GM18499 (cell line): ENCODE measurements around the gene DISP3.

Source experiments
- ATAC-seq: cut with Tn5 transposase; IDR thresholded peaks from one replicate; pipeline ENCODE4 v1.9.1; 2021; ENCODE audit warnings: moderate number of reproducible peaks; ENCODE audit not compliant: insufficient read depth, unreplicated experiment

The DISP3 gene

DNA sequence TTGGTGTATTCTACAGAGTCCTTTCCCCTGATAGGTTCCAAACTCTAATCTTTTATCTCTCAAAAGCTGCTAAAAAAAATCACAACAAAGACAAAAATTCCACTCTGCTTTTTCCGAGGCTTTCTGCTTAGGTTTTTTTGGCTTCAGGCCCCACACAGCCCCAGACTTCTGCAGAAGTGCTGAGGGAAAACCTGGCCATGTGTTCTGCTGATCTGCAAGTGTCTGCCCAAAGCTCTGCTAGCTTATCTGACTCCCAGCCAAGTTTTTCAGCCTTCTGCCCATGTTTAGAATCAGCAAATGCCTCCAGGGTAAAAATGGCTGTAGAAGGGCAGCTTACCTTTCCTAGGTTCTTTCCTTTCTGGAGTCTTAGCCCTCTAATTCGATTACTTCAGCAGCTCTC lies 28.4 kb downstream of the DISP3 start:
- no peak for ATAC-seq

GRCh38 chr1:11513681-11514080 lies 34.7 kb downstream of the DISP3 start:
- ATAC-seq, result no peak

- ATAC-seq, result no peak
These were observed 35.4 kb downstream of the DISP3 start for GRCh38 chr1:11514366-11514765.

- ATAC-seq, result no peak
These were observed 36.7 kb downstream of the DISP3 start for GRCh38 chr1:11515368-11516300.

DNA sequence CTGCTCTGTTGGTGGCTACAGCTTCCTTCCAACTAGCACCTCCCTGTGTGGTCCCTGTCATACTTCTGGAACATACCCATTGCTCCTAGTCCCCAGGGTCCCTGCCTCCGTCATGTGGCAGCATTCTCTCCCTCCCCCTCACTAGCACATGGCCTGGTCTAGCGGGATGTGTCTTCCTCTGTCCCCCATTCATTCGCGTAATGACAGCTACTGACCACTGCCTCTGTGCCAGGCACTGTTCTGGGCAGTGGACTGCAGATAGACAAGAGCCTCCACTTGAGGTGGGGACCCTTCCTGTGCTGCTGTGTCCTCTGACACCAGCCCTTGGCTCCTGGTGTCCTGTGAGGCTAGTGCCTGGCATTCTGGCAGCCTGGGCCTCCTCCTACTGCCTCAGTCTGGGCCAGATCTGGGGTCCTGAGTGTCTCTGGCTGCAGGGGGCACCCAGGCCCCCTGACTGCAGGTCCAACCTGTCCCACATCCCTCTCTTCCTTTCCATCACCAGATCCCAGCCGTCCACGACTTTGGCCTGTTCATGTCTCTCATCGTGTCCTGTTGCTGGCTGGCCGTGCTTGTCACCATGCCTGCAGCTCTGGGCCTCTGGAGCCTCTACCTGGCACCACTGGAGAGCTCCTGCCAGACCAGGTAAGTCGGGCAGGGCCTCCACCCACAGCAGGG lies 38.1 kb downstream of the DISP3 start:
- ATAC-seq, result no peak

- no peak for ATAC-seq
These were observed 39.2 kb downstream of the DISP3 start for GRCh38 chr1:11518016-11518701.

GRCh38 chr1:11518791-11519628 lies 40.1 kb downstream of the DISP3 start:
- ATAC-seq, result no peak

DNA sequence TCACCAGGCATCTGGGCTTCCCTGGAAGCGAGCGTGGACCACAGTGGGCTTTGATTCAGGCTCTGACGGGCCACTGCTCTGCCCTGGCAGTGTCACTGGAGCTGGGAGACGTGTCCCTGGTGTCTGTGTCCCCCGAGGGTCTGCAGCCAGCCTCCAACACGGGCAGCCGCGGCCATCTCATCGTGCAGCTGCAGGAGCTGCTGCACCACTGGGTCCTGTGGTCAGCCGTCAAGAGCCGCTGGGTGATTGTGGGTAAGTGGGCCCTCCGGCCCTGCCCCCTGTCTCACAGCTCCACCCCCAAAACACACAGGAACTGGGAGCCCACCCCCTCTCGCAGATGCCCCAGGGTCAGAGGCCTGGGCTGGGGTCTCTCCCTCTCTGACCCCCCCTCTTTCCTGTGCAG lies 40.7 kb downstream of the DISP3 start:
- ATAC-seq, result no peak

DNA sequence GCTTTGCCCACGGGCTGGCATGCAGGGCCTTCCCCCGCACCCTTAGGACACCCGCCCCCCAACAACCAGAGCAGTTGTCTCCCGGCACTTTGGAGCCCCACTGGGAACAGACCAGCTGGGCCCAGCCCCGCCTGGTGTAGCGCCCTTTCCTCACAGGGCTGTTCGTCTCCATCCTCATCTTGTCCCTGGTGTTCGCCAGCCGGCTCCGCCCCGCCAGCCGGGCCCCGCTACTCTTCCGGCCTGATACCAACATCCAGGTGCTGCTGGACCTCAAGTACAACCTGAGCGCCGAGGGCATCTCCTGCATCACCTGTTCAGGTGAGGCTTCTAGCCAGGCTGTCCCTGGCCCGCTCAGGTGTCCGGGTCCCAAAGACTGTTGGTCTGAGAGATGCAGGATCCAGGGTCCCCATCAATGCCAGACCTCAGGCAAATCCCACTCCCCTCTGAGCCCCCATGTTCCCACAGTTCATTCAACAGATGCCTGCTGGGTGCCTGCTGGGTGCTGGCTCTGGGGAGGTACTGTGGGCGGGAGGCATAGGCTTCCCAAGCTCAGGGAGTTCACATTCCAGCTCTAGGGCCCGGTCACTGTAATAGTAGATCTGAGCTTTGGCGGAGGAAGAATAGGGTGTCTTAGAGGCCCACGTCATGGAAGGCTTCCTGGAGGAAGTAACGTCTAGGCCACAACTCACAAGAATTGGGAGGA lies 41.7 kb downstream of the DISP3 start:
- no peak for ATAC-seq

- no peak for ATAC-seq
These were observed 42.8 kb downstream of the DISP3 start for GRCh38 chr1:11521582-11522399.

- no peak for ATAC-seq
These were observed 43.7 kb downstream of the DISP3 start for GRCh38 chr1:11522400-11523235.

DNA sequence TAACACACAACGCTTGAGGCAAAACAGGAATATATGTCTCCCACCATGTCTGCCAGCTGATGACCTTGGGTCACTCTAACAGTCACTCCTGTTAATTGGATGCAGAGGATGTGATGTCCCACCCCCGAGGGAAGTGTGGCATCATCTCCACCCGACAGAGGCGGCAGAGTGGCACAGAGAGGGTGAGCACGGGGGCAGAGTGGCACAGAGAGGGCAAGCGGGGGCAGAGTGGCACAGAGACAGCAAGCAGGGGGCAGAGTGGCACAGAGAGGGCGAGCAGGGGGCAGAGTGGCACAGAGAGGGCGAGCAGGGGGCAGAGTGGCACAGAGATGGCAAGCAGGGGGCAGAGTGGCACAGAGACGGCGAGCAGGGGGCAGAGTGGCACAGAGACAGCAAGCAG lies 44.3 kb downstream of the DISP3 start:
- ATAC-seq, result no peak

DNA sequence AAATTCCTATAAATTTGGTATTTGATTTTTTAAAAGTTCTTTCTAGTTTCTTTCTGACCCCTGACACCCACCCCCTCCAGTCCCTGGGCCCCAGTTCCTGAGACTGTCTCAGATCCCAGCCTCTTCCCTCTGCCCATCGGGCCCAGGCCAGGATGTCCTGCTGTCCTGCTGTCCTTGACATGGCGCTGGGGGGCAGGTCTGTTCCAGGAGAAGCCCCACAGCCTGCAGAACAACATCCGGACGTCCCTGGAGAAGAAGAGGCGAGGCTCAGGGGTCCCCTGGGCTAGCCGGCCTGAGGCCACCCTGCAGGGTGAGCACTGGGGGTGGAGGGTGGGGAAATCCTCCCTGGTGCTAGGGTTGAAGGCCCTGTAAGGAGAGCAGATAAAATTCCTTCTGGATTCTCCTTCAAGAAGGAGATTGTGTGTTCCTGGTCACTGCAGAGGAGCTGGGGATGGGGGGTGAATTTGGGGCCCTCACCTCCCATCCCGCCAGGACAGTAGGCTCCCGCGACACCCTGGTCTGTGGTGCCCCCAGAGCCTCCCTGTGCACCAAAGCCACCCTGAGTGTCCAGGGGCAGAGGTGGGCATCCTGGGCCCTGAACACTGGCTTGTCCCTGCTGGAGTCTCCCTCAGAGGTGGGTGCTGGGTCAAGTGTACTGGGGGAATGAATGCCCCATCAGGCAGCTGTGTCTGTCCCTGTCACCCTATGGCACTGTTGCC lies 45.0 kb downstream of the DISP3 start:
- no peak for ATAC-seq

DNA sequence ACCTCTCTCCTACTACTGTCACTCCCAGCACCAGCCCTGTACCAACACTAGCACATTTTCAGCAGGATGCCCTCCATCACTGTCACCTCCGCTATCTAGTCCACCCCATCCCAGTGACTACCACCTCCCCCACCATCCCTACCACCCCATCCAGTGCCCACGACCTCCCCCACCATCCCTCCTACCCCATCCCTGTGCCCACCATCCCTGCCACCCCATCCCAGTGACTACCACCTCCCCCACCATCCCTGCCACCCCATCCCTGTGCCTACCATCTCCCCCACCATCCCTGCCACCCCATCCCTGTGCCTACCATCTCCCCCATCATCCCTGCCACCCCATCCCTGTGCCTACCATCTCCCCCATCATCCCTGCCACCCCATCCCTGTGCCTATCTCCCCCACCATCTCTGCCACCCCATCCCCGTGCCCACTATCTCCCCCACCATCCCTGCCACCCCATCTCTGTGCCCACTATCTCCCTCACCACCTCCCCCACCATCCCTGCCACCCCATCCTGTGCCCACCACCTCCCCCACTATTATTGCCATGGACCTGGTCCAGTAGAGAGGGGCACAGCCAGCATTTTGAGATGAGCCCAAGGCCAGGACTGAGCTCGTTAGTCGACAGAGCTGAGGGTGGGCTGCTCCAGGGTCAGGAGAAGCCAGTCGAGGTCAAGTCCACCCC lies 45.7 kb downstream of the DISP3 start:
- no peak for ATAC-seq

DNA sequence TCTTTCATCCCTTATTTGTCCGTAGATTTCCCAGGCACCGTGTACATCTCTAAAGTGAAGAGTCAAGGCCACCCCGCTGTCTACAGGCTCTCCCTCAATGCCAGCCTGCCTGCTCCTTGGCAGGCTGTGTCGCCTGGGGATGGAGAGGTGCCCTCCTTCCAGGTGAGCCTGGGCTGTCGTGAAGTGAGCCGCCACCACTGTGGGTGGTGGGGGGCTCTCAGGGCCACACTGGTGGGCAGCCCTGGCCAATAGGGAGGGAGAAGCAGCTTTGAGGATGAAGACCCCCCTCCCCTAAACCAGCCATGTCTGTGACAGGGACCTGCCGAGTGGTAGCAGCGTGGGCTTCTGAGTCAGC lies 46.2 kb downstream of the DISP3 start:
- ATAC-seq, result no peak

GRCh38 chr1:11525516-11525915 lies 46.6 kb downstream of the DISP3 start:
- ATAC-seq, result no peak
